Forelimb muscle (tissue), 1 donor: Measurements from ENCODE around the gene ZNF414. TPM values are rescaled to one million over a fixed set of nuclear protein-coding genes. Genes with fewer than 3 reads are reported as not detected.

Experiments
- DNase-seq: peaks from one replicate; pipeline ENCODE4 v3.0.0-alpha.2; 2013; ENCODE audit warnings: low read depth
- polyA plus RNA-seq: library from polyadenylated mRNA; unstranded; fragments of 120-200 nt; gene quantifications from one replicate; pipeline ENCODE4 v1.2.1, GENCODE V29; 2013; ENCODE audit not compliant: insufficient read length

Gene ZNF414
- polyA plus RNA-seq, 1 donor = 13.8 TPM

- DNase-seq = no peak
These were observed 23.1 kb downstream of the ZNF414 start for GRCh38 chr19:8490873-8491272.

- DNase-seq = no peak
These were observed 23.6 kb downstream of the ZNF414 start for GRCh38 chr19:8490395-8490760.

GRCh38 chr19:8489561-8490394 is 24.2 kb downstream of the ZNF414 start:
- no peak for DNase-seq

GRCh38 chr19:8488365-8488764 is 25.6 kb downstream of the ZNF414 start:
- no peak for DNase-seq

GRCh38 chr19:8487137-8487851 is 26.7 kb downstream of the ZNF414 start:
- peak; percentile 9 for DNase-seq

GRCh38 chr19:8486661-8487136 is 27.3 kb downstream of the ZNF414 start:
- DNase-seq = no peak

GRCh38 chr19:8485561-8486371 is 28.2 kb downstream of the ZNF414 start:
- DNase-seq = no peak

- no peak for DNase-seq
These were observed 29.6 kb downstream of the ZNF414 start for GRCh38 chr19:8484331-8484894.

GRCh38 chr19:8483165-8483564 is 30.8 kb downstream of the ZNF414 start:
- no peak for DNase-seq

GRCh38 chr19:8482696-8483095 is 31.3 kb downstream of the ZNF414 start:
- DNase-seq = no peak

- DNase-seq = no peak
These were observed 32.4 kb downstream of the ZNF414 start for GRCh38 chr19:8481616-8482015.

GRCh38 chr19:8481201-8481600 is 32.8 kb downstream of the ZNF414 start:
- no peak for DNase-seq

GRCh38 chr19:8478598-8478997 is 35.4 kb downstream of the ZNF414 start:
- DNase-seq = no peak

GRCh38 chr19:8477889-8478288 is 36.1 kb downstream of the ZNF414 start:
- no peak for DNase-seq

- DNase-seq = no peak
These were observed 37.4 kb downstream of the ZNF414 start for GRCh38 chr19:8476524-8476923.

- DNase-seq = no peak
These were observed 39.0 kb downstream of the ZNF414 start for GRCh38 chr19:8475005-8475404.

GRCh38 chr19:8473648-8474476 is 40.1 kb downstream of the ZNF414 start:
- DNase-seq = no peak

GRCh38 chr19:8469613-8470368 is 44.2 kb downstream of the ZNF414 start:
- DNase-seq = no peak

- no peak for DNase-seq
These were observed 45.1 kb downstream of the ZNF414 start for GRCh38 chr19:8468761-8469373.

GRCh38 chr19:8468124-8468523 is 45.8 kb downstream of the ZNF414 start:
- no peak for DNase-seq
